Stimulated activated CD4-positive, alpha-beta T cell treated with anti-CD3 and anti-CD28 coated beads, Interleukin-2, amount 100 ng/mL, for 4 hours (primary cell): Measurements from ENCODE around the gene PSMG2.
A peak's percentile ranks its signal among the peaks of the same experiment; 100 is the strongest.
"Not testable (repeated sequence)": the region's sequence is repeated elsewhere in the genome, so short reads cannot be mapped to it uniquely, and the experiment has no call there.

Source experiments
- DNase-seq: peaks from one replicate; pipeline ENCODE4 v3.0.0-alpha.2; 2020; ENCODE audit warnings: low read depth

Gene PSMG2

GRCh38 chr18:12722731-12723130 is 19.9 kb downstream of the PSMG2 start:
- DNase-seq: no peak

- DNase-seq: no peak
Measured at GRCh38 chr18:12726331-12726730, 23.5 kb downstream of the PSMG2 start.

DNA sequence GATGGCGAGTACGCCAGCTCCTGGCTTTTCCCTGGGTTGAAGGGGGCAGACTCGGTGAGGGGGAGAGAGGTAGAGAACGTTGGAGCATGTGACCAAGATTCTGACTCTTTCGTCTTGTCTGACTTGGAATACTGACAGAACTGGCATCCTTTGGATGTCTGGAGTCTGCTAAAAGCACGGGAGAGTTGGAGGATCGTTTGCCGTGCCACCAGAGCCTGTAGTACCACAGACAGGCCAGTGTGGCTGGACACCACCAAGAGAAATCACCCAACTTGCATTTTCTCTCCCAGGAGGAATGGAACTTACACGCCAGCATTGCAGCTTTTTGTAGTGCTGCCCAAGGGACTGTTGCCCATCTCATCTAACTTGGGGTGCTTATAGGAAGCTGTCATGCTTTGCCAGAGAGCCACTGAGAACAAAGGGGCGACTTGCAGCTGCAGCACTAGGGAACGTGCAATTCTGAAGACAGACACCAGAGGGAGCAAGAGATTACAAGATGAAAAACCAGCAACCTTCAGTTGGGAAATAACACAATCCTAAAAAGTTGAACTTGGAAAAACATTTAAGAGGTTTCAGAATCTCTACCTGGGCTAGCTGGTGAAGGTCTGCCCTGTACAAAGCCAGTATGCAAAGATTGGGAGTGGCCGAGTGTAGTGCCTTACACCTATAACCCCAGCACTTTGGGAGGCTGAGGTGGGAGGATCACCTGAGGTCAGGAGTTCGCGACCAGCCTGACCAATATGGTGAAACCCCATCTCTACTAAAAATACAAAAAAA is 24.1 kb downstream of the PSMG2 start:
- peak; percentile 33 for DNase-seq

GRCh38 chr18:12737243-12737902 is 34.5 kb downstream of the PSMG2 start:
- DNase-seq: no peak

DNA sequence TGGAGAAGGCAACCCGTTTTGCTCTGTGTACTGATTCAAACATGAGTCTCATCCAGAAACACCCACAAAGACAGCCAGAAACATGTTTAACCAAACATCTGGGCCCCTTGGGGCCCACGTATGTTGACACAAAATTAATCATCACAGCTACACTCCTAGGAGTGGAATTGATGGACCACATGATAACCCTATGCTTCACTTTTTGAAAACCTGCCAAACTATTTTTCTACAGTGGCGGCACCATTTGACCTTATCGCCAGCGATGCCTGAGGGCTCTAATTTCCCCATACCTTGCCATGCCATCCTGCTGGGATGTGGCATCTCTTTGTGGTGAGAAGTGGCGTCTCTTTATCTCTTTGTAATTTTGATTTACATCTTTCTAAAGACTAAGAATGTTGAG is 38.5 kb downstream of the PSMG2 start:
- DNase-seq: no peak

- no peak for DNase-seq
Measured at GRCh38 chr18:12742453-12742852, 39.6 kb downstream of the PSMG2 start.

DNA sequence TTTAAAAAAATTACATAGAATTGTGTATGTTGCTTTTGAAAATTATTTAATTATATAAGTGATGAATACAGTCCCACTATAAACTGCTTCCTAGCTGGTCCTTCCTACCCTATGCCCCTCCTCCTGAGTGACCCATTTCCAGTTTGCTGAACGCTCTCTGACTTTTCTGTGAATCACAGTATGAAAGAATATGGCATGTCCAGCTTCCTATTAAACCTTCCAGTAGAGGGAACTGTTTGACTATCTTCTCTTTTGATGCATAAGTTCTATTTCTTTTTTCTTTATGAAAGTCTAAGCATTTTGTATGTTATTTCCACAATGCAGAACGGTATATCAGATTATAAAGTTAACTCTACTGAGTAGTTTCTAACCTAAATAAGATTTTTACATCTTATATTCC is 41.3 kb downstream of the PSMG2 start:
- DNase-seq: no peak

GRCh38 chr18:12745095-12745795 is 42.4 kb downstream of the PSMG2 start:
- no peak for DNase-seq

- DNase-seq: no peak
Measured at GRCh38 chr18:12747530-12748315, 44.9 kb downstream of the PSMG2 start.

DNA sequence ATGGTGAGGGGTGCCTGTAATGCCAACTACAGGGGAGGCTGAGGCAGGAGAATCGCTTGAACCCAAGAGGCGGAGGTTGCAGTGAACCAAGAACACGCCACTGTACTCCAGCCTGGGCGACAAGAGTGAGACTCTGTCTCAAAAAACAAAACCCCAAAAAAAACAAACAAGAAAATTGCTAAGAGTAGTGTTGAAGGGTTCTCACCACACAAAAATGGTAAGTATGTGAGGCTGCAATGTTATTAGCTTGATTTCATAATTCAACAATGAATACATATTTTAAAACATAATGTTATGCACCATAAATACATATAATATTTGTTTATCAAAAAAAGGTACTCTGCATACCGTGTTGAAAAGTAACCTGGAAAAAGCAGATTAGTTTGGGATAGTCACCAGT is 45.8 kb downstream of the PSMG2 start:
- no peak for DNase-seq

DNA sequence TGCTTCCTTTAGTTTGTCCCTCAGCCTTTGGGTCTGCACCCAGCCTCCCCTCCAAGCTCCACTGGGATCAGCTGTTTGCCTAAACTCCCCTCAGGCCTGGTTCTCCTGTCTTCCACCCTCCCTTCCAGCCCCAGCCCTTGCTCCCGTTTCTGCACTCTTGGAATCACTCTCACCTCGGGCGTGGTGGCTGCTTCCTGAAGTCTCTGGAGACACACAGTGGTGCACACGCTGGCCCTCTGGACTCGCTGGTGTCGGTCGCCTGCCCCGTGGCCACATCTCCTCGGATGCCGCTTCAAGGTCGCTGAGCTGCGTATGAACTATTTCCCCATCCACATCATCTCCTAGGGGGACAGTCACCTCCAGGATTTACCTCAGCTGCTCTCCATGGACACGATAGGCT is 46.3 kb downstream of the PSMG2 start:
- no peak for DNase-seq

DNA sequence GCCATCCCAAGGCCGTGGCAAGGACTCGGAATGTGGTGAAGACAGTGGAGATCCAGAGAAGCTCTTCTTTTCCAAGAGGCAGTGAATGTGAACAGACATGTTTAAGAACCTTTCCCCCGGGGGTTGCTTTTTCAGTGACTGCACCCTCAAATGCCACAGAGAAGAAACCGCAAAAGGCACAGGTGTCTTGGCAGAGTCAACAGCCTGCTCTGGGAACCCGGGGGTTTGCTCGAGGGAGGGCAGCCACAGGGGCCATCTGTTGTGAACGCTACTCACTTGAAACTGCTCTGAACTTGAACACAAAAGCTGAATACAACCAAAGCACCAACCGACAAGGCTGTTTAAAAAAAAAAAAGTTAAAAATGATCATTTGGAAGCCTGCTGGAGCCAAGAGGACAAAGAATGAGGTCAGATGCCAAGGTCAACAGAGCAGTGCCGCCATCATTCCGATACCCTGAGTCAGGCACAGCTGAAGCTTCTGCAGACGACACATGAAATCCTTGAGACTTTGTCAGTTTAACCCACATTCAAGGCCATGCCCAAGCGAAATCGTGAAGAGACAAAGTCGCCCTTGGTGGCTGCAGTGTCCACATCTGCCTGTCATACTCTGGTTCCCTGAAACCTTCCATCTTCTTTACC is 47.4 kb downstream of the PSMG2 start:
- no peak for DNase-seq

DNA sequence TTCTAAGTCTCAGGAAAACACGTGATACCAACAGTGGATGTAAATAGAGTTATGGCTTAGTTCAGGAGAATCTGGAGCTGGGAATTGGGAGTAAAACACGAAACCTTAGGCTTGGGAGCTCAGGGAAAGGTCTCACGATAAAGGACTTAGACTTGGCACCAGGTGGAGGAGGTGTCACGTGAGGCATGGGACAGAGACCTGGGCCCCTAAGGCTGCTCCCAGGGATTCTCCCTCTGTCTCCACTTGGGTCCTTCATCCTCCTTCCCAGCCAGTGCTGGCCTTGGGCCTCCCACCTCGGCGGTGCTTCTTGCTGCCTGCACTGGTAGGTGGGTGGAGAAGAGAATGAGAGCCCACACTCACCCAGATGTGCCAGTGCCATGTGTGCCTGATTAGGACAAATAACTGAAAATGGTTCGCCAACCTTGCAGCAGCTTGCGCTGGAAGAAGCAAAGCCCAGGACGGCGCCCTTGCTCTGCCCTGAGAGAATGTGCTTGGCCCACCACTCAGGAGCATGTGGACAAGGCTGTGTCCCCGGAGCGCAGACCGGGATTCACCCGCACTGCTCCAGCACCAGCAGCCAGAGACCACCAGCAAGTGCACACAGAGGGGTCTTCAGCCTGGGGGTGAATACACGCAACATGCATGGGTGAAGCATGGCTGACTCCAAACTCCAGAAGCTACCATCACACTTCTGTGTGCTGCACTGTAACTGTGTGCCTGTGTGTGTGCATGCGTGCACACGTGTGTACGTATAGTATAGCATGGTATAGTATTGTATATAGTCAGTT is 48.1 kb downstream of the PSMG2 start:
- no peak for DNase-seq

DNA sequence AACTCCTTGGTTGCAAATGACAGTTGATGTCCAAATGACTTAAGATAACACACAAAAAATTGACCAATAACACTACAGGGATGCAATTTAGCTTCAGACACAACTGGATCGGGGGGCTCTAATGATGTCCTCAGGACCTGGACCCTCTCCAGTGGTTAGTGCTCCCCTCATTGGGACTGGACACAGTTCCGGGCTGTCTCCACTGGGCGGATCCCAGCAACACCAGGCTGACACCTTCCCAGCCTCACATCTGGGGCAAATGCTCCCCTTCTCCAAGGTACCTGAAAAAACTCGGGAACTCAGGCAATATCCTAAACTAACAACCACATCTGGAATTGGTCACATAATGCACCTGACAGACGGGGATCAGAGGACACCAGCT is 48.7 kb downstream of the PSMG2 start:
- DNase-seq: no peak

- no peak for DNase-seq
Measured at GRCh38 chr18:12751891-12752290, 49.0 kb downstream of the PSMG2 start.

GRCh38 chr18:12754511-12754910 is 51.7 kb downstream of the PSMG2 start:
- no peak for DNase-seq

- not testable (repeated sequence) for DNase-seq
Measured at GRCh38 chr18:12755606-12756005, 52.8 kb downstream of the PSMG2 start.

DNA sequence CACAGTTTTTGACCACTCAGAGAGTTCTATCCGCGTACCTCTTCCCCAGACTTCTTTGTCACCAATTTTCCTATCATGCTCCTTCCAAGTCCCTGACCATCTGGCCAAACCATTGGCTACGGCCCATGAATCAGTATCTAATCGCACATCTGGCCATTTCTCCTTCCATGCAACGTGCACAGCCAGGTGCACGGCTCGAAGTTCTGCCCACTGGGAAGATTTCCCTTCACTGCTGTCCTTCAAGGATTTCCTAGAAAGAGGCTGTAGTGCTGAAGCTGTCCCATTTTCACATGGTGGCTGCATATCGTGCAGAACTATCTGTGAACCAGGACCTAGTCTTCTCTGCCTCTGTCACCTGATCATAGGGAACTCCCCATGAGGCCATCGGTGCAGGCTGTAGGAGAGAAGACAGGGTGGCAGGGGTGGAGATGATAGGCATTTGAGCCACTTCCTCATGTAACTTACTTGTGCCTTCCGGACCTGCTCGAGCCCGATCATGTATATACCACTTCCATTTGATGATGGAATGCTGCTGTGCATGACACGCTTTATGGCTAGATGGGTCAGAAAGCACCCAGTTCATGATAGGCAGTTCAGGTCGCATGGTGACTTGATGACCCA is 53.9 kb downstream of the PSMG2 start:
- DNase-seq: not testable (repeated sequence)

DNA sequence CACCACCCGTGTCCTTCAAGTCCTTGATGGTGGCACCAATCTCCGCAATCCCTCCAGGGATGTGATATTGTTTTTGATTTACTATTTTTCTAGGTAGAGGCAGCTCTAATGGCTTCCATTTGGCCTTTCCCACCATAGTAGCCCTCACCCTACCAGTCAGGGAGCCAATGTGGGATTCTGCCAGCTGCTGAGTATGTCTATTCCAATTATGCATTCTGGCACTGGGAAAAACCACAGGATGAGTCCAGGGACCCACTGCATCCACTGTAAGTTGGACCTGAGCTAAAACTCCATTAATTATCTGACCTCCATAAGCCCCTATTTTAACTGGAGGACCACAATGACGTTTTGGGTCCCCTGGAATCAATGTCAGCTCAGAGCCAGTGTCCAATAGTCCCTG is 55.7 kb downstream of the PSMG2 start:
- not testable (repeated sequence) for DNase-seq

DNA sequence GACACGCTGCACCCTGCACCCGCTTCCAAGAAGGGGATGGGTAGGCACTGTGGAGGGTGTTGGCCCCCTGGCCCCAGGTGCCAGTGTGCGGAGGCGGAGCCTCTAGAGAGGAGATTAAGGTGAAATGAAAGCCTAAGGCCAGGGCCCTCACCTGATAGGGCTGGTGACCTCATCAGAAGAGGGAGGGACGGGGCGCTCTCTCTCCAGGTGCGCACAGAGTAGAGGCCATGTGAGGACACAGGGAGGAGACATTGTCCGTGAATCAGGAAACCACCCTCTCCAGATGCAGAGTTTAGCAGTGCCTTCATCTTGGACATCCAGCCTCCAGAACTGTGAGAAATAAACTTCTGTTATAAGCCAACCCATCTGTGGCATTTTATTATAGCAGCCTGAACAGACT is 62.3 kb downstream of the PSMG2 start:
- no peak for DNase-seq

DNA sequence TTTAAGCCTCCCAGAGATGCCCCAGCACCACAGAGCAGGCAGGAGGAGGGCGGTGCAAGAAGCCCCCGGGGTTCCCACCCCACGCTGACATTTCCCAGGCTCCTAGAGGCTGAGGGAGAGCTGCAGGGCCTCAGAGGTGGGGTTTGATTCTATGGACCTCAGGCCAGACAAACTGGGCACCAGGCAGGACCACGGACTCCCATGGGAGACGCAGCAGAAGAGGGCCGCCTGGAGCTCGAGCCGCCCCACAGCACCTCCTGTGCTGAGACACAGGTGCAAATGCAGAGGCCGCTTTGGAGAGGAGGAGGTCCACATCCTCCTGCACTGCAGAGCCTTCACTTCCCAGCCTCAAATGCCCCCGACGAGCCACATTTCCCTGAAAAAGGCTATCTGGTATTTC is 62.7 kb downstream of the PSMG2 start:
- DNase-seq: no peak
